Activated T-helper 9 cell treated with anti-CD3 and anti-CD28 coated beads, Interleukin-2, amount 50 U/mL, for 16 hours (primary cell): ENCODE data around the gene NR1H3.
"Not testable (repeated sequence)": the region's sequence is repeated elsewhere in the genome, so short reads cannot be mapped to it uniquely, and the experiment has no call there.

ENCODE experiments used
- DNase-seq: peaks from one replicate; pipeline ENCODE4 v3.0.0-alpha.2; 2020; ENCODE audit warnings: low read depth

NR1H3 gene

GRCh38 chr11:47306484-47306844 is 48.7 kb downstream of the NR1H3 start:
- no peak for DNase-seq

- DNase-seq = no peak
These were observed 50.4 kb downstream of the NR1H3 start for GRCh38 chr11:47308050-47308823.

- DNase-seq = no peak
These were observed 57.2 kb downstream of the NR1H3 start for GRCh38 chr11:47314992-47315391.

GRCh38 chr11:47316501-47316900 is 58.7 kb downstream of the NR1H3 start:
- DNase-seq = not testable (repeated sequence)

- no peak for DNase-seq
These were observed 59.5 kb downstream of the NR1H3 start for GRCh38 chr11:47317064-47317828.

GRCh38 chr11:47318166-47318565 is 60.4 kb downstream of the NR1H3 start:
- DNase-seq = no peak
